ENCODE results near the gene PKNOX2.

- TF ChIP-seq RFX5 (IDR thresholded peaks at IDR 0.05), result no peak
- TF ChIP-seq SREBF2 (IDR thresholded peaks at IDR 0.05), result no peak
- no peak for TF ChIP-seq JUNB (IDR thresholded peaks at IDR 0.05)
- TF ChIP-seq CTCF (IDR thresholded peaks at IDR 0.05), result no peak
- TF ChIP-seq POLR2A (IDR thresholded peaks at IDR 0.05; ENCODE audit: low read length), result no peak
- no peak for TF ChIP-seq ZSCAN20 (CRISPR knock-in tag; IDR thresholded peaks at IDR 0.05)
Measured at GRCh38 chr11:125271483-125272091, 107.0 kb downstream of the PKNOX2 start.

Data from A549 (cell line).